NCI-H69 (cell line): Measurements from ENCODE around the gene ZSCAN12.
A peak's percentile ranks its signal among the peaks of the same experiment; 100 is the strongest.
"Not testable (repeated sequence)": the region's sequence is repeated elsewhere in the genome, so short reads cannot be mapped to it uniquely, and the experiment has no call there.

Experiments used
- DNase-seq: peaks from one replicate; lab custom pipeline; 2025; lab: John Stamatoyannopoulos, UW

The ZSCAN12 gene

DNA sequence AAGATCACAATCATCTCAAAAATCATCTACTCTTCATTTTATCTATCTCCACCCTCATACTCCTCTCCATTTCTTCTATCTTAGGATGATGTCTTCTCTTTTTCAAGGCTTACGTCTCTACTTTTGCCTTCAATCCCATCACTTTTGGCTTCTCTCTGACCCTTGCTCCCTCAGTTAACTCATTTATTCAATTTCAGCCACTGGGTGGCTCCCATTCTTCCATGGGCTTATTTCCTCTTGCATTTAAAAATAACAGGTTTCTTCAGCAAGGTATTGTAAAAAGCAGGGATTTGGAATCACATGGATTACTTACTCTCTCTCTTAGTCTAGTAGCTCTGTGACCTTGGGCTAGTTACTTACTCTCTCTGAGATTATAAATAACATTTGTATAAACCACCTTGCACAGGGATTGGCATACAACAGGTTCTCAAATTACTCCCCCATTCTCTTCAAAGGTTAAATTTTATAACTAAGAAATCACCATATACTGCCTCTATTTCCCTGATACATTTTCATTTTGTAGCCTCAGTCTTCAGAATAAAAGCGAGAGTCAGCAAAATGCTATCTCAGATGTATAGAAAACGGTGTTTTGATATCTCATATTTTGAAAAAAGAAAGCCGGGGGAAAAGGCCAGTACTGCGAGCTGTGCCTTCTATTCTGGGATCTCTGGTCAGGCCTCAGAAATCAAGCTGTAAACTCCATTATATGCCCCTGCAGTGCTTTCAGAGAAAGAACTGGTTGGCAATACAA lies 5.5 kb downstream of the ZSCAN12 start:
- DNase-seq, result peak; percentile 1

DNA sequence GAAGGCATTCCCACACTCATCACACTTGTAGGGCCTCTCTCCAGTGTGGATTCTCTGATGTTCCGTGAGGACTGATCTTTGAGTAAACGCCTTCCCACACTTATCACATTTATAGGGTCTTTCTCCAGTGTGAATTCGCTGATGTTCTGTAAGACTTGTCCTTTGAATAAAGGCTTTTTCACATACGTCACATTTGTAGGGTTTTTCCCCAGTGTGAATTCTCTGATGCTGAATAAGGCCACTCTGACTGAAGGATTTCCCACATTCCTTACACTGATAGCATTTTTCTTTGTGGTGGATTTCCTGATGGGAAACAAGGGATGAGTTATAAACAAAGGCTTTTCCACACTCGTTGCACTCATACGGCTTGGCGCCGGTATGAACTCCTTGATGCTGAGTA lies 8.9 kb downstream of the ZSCAN12 start:
- no peak for DNase-seq

GRCh38 chr6:28384143-28384533 lies 15.4 kb downstream of the ZSCAN12 start:
- DNase-seq, result peak; percentile 5

- DNase-seq, result peak; percentile 96
Observed at GRCh38 chr6:28383235-28384142, 16.1 kb downstream of the ZSCAN12 start.

- no peak for DNase-seq
Observed at GRCh38 chr6:28380381-28380780, 19.2 kb downstream of the ZSCAN12 start.

GRCh38 chr6:28378644-28379043 lies 20.9 kb downstream of the ZSCAN12 start:
- no peak for DNase-seq

- no peak for DNase-seq
Observed at GRCh38 chr6:28377879-28378278, 21.7 kb downstream of the ZSCAN12 start.

DNA sequence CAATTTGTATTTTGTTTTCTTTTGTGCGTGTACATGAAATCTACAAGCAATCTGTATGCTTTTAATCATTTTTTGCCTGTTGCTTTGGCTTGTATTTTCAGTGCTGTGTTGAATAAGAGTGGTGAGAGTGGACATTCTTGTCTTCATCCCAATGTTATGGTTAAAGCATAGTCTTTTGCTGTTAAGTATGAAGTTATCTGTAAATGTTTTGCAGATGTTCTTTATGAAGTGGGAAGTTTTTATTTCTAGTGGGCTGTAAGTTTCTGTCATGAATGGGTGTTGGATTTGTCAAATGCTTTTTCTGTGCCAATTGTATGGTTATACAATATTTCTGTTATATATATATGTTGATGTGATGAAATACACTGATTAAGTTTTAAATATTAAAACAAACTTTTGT lies 25.6 kb downstream of the ZSCAN12 start:
- DNase-seq, result no peak

- no peak for DNase-seq
Observed at GRCh38 chr6:28371706-28372451, 27.7 kb downstream of the ZSCAN12 start.

GRCh38 chr6:28371280-28371679 lies 28.3 kb downstream of the ZSCAN12 start:
- DNase-seq, result no peak

- no peak for DNase-seq
Observed at GRCh38 chr6:28370440-28370839, 29.1 kb downstream of the ZSCAN12 start.

DNA sequence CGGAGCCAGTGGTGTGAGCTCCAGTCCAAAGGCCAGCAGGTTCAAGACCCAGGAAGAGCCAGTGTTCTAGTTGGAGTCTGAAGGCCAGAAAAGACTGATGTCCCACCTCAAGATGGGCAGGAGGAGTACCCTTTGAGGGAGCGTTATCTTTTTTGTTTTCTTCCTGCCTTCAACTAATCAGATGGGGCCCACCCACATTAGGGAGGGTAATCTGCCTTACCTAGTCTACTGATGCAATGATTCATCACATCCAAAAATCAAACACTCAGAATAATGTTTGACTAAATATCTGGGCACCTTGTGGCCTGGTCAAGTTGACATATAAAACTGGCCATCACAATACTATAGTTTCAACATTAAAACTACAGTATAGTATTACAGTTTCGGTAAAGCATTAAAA lies 30.1 kb downstream of the ZSCAN12 start:
- DNase-seq, result no peak

DNA sequence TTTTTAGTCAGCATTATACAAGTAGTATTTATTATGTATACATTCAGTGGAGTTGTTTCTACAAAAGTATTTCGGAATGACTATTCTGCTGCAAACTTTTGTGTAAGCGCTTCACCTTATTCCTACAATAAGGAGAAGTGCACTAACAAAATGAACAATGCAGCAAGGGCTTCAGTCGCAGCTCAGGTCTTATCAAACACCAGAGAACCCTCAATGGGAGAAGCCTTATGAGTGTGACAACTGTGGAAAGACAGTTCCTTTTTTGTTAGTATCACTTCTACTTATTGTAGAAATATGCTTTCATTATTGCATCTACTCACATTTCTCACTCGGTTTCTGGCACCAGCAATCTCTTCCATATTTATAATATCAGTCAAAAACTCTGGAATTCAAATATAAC lies 31.0 kb downstream of the ZSCAN12 start:
- DNase-seq, result no peak

- DNase-seq, result not testable (repeated sequence)
Observed at GRCh38 chr6:28365590-28365989, 34.0 kb downstream of the ZSCAN12 start.

DNA sequence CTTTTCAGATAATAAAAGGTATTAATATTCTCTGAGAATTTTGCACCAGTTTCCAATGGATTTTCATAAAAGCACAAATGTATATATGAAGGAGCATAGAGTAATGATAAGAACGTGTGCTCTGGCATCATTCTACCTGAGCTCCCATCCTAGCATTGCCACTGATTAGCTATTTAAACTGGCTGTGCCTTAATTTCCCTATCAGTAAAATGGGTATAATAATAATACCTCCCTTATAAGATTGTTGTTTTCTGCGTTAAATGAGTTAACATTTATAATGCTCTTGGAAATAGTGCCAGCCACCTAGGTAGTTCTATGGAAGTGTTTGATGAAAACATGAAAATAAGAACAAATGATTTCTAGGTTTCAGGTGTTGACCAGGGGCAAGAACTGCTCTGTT lies 38.6 kb downstream of the ZSCAN12 start:
- DNase-seq, result no peak

GRCh38 chr6:28359562-28359961 lies 40.0 kb downstream of the ZSCAN12 start:
- not testable (repeated sequence) for DNase-seq

- DNase-seq, result no peak
Observed at GRCh38 chr6:28357036-28357435, 42.5 kb downstream of the ZSCAN12 start.

DNA sequence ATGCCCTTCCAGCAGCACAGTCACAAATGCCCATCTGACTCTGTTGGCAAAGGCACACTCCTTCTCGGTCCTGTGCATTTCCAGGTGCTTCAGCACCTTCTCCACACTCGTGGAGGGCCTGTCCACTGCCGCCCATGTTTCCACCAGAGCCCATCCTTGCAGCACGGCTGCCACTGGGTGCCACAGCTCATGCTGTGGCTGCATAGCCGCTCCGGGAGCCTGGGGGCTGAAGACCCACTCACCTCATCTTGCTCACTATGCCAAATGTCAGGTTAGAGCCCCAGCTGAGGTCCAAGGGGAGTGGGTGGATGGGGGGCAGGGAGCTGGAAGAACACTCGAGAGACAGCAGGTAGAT lies 42.9 kb downstream of the ZSCAN12 start:
- DNase-seq, result no peak

GRCh38 chr6:28355743-28356665 lies 43.5 kb downstream of the ZSCAN12 start:
- peak; percentile 93 for DNase-seq

DNA sequence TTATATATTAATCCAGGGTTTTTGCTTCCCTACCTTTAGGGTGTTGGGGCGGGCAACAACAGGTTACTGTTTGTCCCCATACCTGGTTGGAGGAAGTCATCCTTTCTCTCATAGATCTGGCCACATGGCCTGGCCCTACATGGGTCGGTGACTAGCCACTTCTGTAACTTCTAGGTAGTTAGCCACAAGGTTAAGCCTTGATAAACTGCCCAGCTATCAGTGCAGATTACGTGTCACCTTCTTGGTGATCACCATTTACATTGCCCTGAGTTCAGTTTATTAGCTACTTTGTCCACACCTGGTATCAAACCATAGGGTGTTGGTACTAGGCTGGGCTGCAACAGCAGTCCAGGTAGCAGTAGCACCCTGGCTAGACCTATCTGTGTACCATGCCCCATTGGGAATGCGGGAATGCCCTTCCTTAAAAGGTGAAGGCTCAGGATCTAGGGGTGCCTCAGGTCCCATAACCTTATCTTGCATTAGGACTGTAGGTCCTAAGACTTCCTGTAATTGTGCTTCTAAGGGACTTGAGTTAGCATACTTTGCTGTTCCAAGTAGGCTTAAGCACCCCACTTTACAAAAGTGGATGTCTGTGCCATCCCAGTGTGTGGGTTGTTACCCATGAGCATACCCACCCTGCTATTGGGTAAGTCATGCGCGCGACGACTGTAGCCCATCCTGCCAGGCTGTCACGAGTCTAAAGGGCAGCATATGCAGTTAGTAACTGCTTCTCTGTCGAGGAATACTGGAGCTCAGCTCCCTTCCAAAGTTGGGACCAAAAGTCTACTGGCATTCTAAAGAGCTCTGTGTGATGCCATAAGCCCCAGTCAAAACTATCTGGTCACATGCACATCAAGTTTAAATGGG lies 44.6 kb downstream of the ZSCAN12 start:
- no peak for DNase-seq
